ENCODE measurements around the gene PRRG3. TPM values are rescaled to one million over a fixed set of nuclear protein-coding genes. Genes with fewer than 3 reads are reported as not detected.

Gene PRRG3
- total RNA-seq, 1 donor from 2014 or later: 1.4 TPM

DNA sequence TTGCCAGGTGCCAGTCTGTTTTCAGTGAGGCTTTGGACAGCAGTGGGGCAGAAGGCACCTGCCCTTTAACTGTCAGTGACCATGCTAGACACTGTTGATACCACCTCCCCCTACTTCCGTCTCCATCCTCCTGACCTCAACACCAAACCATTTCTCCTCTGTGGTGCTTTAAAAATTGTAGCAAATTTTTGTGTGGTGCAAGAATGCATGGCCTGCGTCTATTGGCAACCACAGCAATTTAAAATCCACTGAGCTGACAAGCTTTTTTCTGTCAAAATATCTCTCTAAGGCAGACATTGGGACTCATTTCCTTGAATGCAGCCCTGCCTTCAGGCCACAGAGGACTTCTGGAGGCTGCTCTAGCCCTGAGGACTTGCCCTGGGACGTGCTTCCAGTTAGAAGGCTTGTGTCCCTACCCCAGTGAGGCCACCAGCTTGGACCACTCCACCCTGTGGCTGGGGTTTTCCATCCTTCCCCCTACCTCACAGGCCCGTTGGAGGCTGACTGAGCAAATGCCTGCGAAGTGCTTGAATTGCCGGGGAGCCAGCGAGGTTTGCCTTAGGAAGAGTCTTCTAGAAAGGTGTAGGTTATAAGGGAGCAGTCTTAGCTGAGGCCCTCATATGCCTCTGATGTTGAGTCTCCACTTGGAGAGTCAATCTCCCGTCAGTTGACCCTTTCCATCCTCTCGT, 6.9 kb downstream of the PRRG3 start:
- TF ChIP-seq, protein P1, sequence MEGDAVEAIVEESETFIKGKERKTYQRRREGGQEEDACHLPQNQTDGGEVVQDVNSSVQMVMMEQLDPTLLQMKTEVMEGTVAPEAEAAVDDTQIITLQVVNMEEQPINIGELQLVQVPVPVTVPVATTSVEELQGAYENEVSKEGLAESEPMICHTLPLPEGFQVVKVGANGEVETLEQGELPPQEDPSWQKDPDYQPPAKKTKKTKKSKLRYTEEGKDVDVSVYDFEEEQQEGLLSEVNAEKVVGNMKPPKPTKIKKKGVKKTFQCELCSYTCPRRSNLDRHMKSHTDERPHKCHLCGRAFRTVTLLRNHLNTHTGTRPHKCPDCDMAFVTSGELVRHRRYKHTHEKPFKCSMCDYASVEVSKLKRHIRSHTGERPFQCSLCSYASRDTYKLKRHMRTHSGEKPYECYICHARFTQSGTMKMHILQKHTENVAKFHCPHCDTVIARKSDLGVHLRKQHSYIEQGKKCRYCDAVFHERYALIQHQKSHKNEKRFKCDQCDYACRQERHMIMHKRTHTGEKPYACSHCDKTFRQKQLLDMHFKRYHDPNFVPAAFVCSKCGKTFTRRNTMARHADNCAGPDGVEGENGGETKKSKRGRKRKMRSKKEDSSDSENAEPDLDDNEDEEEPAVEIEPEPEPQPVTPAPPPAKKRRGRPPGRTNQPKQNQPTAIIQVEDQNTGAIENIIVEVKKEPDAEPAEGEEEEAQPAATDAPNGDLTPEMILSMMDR (IDR thresholded peaks at IDR 0.05): no peak
- DNase-seq (no peak), ATAC-seq (no peak)
- intact Hi-C loops (cut with DNase I): no loop called here
- Histone ChIP-seq H3K4me1 (no peaks in the 10 kb centered on the region), H3K4me3 (no peak overlapping the region), H3K9me3 (no peaks in the 10 kb centered on the region), H3K27ac (no peak overlapping the region), H3K27me3 (no peaks in the 10 kb centered on the region), H3K36me3 (no peaks in the 10 kb centered on the region)

DNA sequence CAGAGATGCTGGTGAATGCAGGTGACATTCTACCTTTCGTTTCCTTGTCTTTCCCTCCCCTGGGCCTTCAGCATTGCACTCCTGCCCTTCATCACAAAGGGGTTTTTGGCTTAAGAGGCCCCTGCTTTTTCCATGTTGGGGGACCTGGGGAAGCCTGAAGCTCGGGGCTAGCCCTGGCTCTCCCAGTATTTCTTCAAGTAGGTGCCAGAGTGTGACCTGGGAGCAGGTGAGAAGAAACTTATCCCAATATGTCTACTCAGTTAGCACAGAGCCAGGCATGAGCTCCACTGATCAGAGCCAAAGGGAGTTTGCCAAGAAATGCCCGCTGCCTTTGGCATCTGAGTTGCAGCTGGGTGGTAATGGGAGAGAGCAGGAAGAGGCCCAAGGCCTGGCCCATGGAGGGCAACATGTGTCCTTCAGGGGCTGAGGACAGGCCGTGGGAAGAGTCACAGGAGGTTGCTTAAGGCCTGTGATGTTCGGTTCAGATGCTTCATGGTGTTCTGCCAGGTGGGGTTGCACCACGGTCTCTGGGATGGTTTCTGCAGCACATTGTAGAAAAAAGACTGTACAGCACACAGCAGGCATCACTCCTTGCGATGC, 7.6 kb downstream of the PRRG3 start:
- TF ChIP-seq, protein P1 (IDR thresholded peaks at IDR 0.05): no peak
- no peak overlapping the region for H3K4me3 ChIP-seq
- H3K27me3 ChIP-seq: no peaks in the 10 kb centered on the region
- DNase-seq: no peak
- intact Hi-C loops (cut with DNase I): no loop called here
- H3K36me3 ChIP-seq: no peaks in the 10 kb centered on the region
- no peak overlapping the region for H3K27ac ChIP-seq
- H3K4me1 ChIP-seq: no peaks in the 10 kb centered on the region
- ATAC-seq: no peak
- no peaks in the 10 kb centered on the region for H3K9me3 ChIP-seq

DNA sequence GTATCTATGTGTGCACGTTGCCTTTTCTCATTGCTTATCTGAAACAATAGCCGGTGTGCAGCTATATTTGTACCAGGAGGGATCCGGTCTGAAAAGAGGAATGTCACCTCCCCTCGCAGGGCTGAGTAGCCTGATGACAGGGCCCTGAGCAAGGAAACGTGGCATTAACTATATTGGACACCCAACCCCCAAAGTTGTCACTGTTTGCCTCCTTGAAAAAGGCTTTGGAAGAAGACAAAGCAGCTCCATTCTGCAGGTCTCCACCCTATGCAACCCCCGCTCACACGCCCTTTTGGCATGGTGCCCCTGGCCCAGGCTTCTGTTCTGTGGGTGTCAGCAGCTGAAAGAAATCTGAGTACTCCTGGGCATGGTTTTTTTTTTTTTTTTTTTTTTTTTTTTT, 8.2 kb downstream of the PRRG3 start:
- TF ChIP-seq, protein P1 (IDR thresholded peaks at IDR 0.05): no peak
- no peak for DNase-seq
- no peak for ATAC-seq

DNA sequence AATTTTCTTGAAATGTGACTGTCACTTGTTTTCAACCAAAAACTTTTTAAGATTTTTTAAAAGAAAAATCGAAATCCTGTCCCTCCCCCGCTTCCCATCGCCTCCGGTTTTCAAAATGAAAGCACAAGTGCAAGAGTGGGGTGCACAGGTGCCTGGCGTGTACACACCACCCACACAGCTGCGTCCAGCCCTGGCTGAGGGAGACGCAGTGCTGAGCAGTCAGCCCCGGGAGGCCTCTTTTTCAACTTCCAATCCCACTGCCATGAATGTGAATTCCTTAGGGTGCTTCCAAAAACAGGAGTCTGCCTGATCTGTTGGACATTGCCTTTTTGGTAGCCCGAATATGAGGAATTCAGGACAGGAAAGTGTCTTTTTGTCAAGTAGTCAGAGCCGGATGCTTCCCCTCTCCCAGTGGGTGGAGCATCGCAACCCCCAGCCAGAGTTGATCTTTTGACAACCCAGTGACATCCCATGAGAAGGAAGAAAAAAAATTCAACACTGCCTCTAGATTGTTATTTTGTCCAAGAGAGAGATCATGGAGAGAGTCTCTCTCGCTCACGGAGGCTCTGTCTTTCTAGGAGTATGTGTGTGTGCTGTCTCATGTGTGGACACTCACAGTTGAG, 8.9 kb downstream of the PRRG3 start:
- no peaks in the 10 kb centered on the region for H3K9me3 ChIP-seq
- no peaks in the 10 kb centered on the region for H3K27me3 ChIP-seq
- no peak for ATAC-seq
- H3K27ac ChIP-seq: no peak overlapping the region
- no peak overlapping the region for H3K4me3 ChIP-seq
- TF ChIP-seq, protein P1 (IDR thresholded peaks at IDR 0.05): no peak
- intact Hi-C loops (cut with DNase I): no loop called here
- no peaks in the 10 kb centered on the region for H3K4me1 ChIP-seq
- no peaks in the 10 kb centered on the region for H3K36me3 ChIP-seq
- no peak for DNase-seq

More for the DNA sequence above, 8.2 kb downstream of the PRRG3 start:
- H3K27me3 ChIP-seq: no peaks in the 10 kb centered on the region
- no peak overlapping the region for H3K4me3 ChIP-seq
- no peak overlapping the region for H3K27ac ChIP-seq
- no peaks in the 10 kb centered on the region for H3K4me1 ChIP-seq
- H3K36me3 ChIP-seq: no peaks in the 10 kb centered on the region
- no peaks in the 10 kb centered on the region for H3K9me3 ChIP-seq
- intact Hi-C loops (cut with DNase I): no loop called here

DNA sequence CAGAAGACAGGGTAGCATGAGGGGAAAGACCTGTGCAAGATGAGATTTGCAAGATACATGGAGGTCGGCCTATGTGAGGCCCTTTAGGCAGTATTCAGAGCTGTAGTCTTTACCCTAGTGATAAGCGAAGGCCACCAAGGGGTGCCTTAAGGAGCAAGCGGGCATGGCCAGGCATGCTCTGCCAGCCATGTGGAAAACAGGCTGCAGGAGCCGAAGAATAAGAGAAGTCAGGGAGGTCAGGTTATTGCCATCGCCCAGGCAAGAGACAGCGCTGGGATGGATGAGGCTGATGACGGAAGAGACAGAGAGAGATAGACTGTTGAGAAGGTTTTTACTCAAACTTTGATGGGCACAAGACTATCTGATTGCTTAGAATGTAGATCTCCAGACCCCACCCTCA, 13.6 kb downstream of the PRRG3 start:
- Histone ChIP-seq H3K4me1 (no peaks in the 10 kb centered on the region), H3K9me3 (no peaks in the 10 kb centered on the region), H3K4me3 (no peak overlapping the region), H3K36me3 (no peaks in the 10 kb centered on the region), H3K27ac (no peak overlapping the region), H3K27me3 (no peaks in the 10 kb centered on the region)
- intact Hi-C loops (cut with DNase I): no loop called here
- ATAC-seq: no peak
- TF ChIP-seq, protein P1 (IDR thresholded peaks at IDR 0.05): no peak
- no peak for DNase-seq
